NCI-H1436 (cell line): ENCODE data around the gene NFYC.
A peak's percentile ranks its signal among the peaks of the same experiment; 100 is the strongest.

Experiments used
- DNase-seq: peaks from one replicate; lab custom pipeline; 2025; lab: John Stamatoyannopoulos, UW

Gene NFYC

GRCh38 chr1:40798366-40799281 is 107.1 kb downstream of the NFYC start:
- no peak for DNase-seq

DNA sequence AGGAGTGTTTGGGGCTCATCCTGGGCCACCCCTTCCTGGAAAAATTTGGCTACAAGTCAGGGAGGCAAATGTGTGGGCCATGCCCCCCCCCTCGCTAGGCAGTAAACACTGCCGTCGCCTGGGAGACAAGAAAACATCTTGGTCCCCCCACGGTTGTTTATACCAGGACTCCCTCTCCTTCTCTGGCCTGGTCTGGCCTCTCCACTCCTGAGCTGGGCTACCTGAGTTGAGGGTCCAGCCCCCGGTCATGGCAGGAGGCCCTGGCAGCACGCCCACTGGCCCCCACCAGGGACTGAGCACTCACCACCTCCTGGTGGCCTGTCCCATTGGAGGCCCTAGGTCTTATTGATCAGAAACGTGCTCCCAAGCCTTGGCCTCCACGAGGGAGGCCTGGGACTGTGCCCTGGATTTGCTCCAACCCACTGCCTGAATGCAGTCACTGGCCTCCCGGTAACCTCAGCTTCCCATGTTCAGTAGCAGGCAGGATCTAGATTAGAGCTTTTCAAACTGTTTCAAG is 107.9 kb downstream of the NFYC start:
- no peak for DNase-seq

DNA sequence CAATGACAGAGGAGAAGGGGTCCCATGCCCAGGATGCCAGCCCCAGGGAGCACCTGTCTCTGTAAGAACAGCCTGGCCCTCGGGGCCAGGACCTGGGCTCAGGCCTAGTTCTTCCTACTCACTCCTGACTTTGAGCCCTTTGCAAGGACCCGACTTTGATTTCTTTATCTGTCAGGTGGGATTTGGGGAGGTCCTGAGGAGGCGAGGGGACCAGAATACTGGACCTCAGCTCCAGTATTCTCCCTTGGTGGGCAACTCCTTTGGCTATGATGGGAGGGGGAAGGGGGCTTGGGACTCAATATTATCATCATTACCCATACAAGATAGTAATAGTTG is 110.2 kb downstream of the NFYC start:
- DNase-seq: no peak

- peak; percentile 88 for DNase-seq
Observed at GRCh38 chr1:40802078-40802741, 110.7 kb downstream of the NFYC start.

- no peak for DNase-seq
Observed at GRCh38 chr1:40802742-40803113, 111.2 kb downstream of the NFYC start.

DNA sequence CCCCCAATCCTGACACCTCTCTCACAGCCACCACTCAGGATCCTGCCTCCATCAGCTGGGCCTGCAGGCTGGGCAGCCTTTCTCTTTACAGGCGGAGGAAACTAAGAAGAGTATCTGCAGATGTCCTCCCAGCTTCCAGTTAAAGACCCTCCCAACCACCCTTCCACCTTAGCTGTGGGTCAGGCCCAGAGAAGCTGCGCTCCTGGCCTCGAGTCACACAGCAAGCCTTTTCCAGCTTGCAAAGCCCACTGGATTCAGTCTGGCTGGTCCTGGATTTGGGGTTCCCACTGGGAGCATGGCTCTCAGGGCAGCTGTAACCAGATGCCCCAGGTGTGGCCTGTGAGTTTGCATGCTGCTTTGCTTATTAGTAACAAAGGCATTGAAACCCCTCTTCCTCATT is 111.9 kb downstream of the NFYC start:
- DNase-seq: no peak

- DNase-seq: no peak
Observed at GRCh38 chr1:40803902-40804301, 112.4 kb downstream of the NFYC start.

DNA sequence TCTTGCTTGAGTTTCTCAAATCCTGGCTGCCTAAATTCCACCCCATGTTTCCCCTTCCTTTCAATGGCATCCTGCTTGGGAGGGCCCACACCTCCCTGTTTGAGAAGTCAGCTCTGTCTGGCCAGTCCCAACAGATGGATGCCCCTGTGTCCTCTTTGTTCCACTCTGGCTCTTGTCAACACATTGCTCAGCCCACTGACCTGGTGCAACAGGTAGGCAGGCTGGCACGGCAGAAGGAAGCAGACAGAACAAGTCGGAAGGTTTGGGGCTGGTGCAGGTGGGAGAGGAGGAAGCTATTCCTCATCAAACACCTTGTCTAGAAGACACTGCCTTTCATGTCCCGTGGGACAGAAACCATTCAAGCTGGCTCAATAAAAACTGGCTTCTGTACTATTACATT is 114.7 kb downstream of the NFYC start:
- no peak for DNase-seq

DNA sequence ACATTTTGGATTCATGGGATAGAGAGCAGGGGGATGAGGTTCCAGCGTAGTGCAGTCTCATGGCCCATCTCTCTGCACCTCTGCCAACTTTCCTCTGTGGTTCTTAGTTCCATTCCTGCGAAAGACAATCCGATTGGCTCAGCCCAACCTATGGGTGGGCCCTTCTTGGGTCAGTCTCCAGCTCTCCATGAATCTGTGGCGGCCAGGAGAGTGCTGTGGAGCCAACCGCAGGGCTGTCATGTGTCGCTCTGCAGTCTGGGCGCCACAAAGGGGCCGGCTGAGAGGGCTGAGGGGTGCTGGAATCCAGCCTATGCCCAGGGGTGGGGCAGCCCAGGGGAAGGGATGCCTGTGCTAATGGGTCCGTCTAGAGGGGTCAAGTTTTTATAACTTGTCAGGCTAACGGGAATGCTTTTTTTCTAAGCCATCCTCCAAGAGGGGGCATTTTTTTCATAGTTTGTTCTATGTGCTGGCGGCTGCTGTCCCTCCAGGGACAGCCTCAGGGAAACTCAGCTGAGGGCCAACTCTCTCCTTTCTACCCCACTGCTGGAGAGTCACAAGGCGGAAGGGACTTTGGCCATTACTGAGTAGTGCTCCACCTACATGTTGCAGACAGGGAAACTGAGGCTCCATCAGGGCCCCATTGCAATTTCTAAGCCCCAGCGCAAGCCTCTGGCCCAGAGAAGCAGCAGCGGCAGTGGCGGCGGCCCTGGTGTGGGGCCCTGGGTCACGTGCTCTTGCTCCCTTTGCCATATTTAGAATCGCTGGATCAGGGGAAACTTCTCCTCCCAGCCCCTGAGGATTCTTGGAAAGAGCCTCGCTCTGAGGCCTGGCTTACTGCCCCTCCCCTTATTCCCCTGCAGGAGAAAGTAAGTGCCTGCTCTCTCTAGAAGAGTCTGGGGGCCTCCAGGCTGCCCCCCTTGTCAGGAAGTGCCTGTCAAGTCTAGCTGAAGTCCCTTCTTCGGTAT is 115.5 kb downstream of the NFYC start:
- no peak for DNase-seq

DNA sequence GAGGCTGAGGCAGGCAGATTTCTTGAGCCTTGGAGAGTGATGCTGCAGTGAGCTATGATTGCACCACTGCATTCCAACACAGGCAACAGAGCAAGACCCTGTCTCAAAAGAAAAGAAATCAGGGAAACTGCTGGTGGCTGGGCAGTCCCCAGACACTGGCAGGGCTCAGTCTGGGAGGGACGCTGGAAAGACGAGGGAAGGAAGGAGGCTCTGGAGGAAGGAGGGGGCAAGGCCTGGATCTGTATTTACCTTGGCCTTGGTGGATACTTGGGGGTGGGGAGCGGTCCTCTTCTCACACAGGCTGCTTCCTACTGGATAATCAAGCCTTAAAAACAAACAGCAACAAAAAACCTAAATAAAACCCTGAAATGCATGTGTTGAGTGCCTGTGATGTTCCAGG is 116.5 kb downstream of the NFYC start:
- no peak for DNase-seq

DNA sequence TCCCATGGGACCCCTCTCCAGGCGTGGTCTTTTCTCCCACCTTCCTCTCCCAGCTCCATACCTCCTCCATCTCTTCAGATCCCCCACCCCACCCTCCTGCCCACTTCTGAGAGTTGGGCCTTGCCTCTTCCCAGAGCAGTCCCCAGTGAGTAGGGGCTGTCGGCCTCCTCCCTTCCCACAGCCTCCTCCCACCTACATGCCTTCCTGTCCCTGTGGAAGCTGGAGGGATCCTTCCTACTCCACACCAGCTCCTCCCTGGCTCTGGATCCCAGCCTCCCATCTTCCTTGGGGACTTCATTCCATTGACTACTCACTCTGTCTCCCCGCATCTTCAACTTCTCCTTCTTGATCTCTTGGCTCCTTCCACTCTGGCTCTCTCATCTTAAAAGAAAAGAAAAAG is 116.9 kb downstream of the NFYC start:
- DNase-seq: no peak

DNA sequence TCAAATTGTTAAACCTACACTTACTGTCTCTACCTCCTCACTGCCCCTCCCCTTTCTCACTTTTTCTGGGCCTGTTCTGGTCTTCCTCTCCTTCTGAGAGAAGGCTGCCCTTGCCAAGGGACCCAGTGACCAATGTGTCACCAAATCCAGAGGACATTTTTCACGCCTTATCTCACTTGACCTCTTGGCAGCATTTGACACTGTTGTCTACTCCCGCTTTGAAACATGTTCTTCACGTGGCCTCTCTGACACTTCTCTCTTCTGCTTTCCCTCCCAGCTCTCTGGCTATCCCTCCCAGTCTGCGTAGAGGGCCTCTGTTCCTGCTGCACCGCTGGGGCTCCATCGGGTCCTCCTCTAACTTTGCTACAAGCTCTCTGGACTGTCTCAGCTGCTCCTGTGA is 117.4 kb downstream of the NFYC start:
- DNase-seq: no peak

GRCh38 chr1:40810927-40811326 is 119.4 kb downstream of the NFYC start:
- DNase-seq: no peak

- no peak for DNase-seq
Observed at GRCh38 chr1:40815420-40815819, 123.9 kb downstream of the NFYC start.

DNA sequence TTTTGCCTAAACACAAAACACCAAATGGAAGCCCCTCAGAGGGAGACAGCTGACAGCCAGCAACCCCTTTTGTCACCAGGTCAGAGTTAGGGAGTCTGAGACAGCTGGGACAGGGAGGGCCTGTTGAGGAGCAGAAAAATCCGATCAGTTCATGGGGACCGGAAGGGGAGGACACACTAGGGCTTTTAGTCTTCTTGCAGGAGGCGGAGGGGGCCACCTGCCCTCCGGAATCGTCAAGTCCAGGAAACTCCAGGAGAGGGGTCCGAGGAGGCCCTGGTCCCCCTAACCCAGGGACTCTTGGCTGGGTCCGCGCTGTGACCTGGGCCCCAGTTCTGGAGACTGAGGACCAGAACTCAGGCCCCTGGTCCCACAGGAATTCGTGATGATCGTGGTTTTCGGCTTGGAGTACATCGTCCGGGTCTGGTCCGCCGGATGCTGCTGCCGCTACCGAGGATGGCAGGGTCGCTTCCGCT is 126.3 kb downstream of the NFYC start:
- no peak for DNase-seq

GRCh38 chr1:40818264-40818961 is 126.9 kb downstream of the NFYC start:
- DNase-seq: no peak

DNA sequence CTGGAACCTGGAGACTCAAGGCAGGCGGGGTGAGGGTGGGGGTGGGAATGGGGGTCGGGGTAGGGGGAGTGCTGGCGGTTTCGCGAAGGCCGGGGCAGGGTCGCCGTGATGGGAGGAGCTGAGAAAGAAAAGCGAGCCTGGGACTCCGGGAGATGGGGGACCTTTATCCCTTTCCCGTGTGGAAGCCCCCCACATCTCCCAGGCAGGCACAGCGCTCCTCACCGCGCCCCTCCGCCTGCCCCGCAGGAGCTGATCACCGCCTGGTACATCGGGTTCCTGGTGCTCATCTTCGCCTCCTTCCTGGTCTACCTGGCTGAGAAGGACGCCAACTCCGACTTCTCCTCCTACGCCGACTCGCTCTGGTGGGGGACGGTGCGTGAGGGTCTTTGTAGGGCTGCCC is 127.6 kb downstream of the NFYC start:
- no peak for DNase-seq

GRCh38 chr1:40820251-40820797 is 128.8 kb downstream of the NFYC start:
- no peak for DNase-seq
